ENCODE measurements around the gene ZNF407.
A peak's percentile ranks its signal among the peaks of the same experiment; 100 is the strongest.

GRCh38 chr18:74654638-74655037, 57.0 kb downstream of the ZNF407 start:
- TF ChIP-seq CTCF (IDR thresholded peaks at IDR 0.05) (peak in 7 of 12 donors; percentile 9 to 37 (median 36)), POLR2A (IDR thresholded peaks at IDR 0.05) (no peak)

Data from heart left ventricle (tissue), 13 donors.